GM12878 (cell line): ENCODE measurements around the gene MAGI2. TPM values are rescaled to one million over a fixed set of nuclear protein-coding genes. Genes with fewer than 3 reads are reported as not detected.

ENCODE experiments used
- ATAC-seq: fragments of 200-7000 bp; cut with Tn5 transposase; 3 replicates; pipeline ENCODE4 v1.9.1; 2020; ENCODE audit warnings: mild to moderate bottlenecking, moderate library complexity
- BruUV-seq: library from RNA; stranded (reverse); fragments of 400-500 nt; replicated peaks from 2 replicates; lab custom pipeline; 2021; lab: Mats Ljungman, UMichigan
- CTCF ChIA-PET: fragments of 300-600 bp; sonication (Branson Sonifier 250); formaldehyde crosslinking; extraction: SDS; loops from one replicate; lab custom pipeline; 2021; ENCODE audit warnings: inconsistent platforms; lab: Yijun Ruan, JAX
- POLR2A ChIA-PET: fragments of 350-600 bp; formaldehyde crosslinking; extraction: SDS; loops from one replicate; lab custom pipeline; 2021; ENCODE audit warnings: inconsistent platforms; lab: Charles Lee
- RAD21 ChIA-PET: fragments of 300-600 bp; sonication (Branson Sonifier 250); formaldehyde crosslinking; loops from one replicate; lab custom pipeline; 2023; ENCODE audit warnings: antibody characterized with exemption; ENCODE audit not compliant: unreplicated experiment; lab: Charles Lee
- SMC1A ChIA-PET: fragments of 300-600 bp; sonication (Branson Sonifier 250); formaldehyde crosslinking; loops from one replicate; lab custom pipeline; 2023; ENCODE audit not compliant: unreplicated experiment, uncharacterized antibody; lab: Charles Lee
- DNase-seq: peaks from one replicate; pipeline ENCODE4 v3.0.0-alpha.2; 2011; ENCODE audit warnings: low read depth, low spot score
- FAIRE-seq: peaks from 3 replicates; lab custom pipeline; 2011; peaks lifted over from hg19 to GRCh38; lab: Jason Lieb, UNC
- H2AFZ ChIP-seq: 2 replicates; pipeline ENCODE4 v1.6.0; 2011; ENCODE audit warnings: low read depth, low read length, control low read depth; ENCODE audit not compliant: control insufficient read depth
- H3K27ac ChIP-seq: 2 replicates; pipeline ENCODE4 v1.5.1; 2011; ENCODE audit warnings: control low read depth; ENCODE audit not compliant: control insufficient read depth, insufficient read depth
- H3K27me3 ChIP-seq, 2 experiments: replicated peaks in 1 of 2; 2 replicates each; pipeline versions ENCODE4 v1.6.0 to v1.6.1; 2011; ENCODE audit warnings: low read length in 1 of 2; ENCODE audit not compliant: control insufficient read depth in 2 of 2, insufficient read depth in 2 of 2
- H3K36me3 ChIP-seq, 2 experiments: 2 replicates each; pipeline ENCODE4 v1.5.1; 2011; ENCODE audit warnings: low read length in 1 of 2; ENCODE audit not compliant: control insufficient read depth in 2 of 2, insufficient read depth in 2 of 2
- H3K4me1 ChIP-seq: 2 replicates; pipeline ENCODE4 v1.6.1; 2011; ENCODE audit warnings: mild to moderate bottlenecking, low read length, moderate library complexity, mixed read lengths; ENCODE audit not compliant: control insufficient read depth, insufficient read depth
- H3K4me2 ChIP-seq: 2 replicates; pipeline ENCODE4 v1.6.0; 2011; ENCODE audit warnings: control low read depth; ENCODE audit not compliant: control insufficient read depth, insufficient read depth
- H3K4me3 ChIP-seq: fragments of 200-600 bp; sonication (generic); 2 replicates; pipeline ENCODE4 v1.5.1; 2016
- H3K79me2 ChIP-seq: 2 replicates; pipeline ENCODE4 v1.6.0; 2011; ENCODE audit warnings: low read length; ENCODE audit not compliant: control insufficient read depth, insufficient read depth
- H3K9ac ChIP-seq: 2 replicates; pipeline ENCODE4 v1.8.0; 2011; ENCODE audit warnings: low read length, control low read depth, mixed read lengths; ENCODE audit not compliant: control insufficient read depth, insufficient read depth
- H3K9me3 ChIP-seq: replicated peaks from 3 replicates; pipeline ENCODE4 v1.5.1; 2011; ENCODE audit warnings: mild to moderate bottlenecking, low read length; ENCODE audit not compliant: control insufficient read depth, insufficient read depth
- H4K20me1 ChIP-seq: 2 replicates; pipeline ENCODE4 v1.6.0; 2011; ENCODE audit not compliant: control insufficient read depth, insufficient read depth
- CBFB ChIP-seq: IDR thresholded peaks from 2 replicates; pipeline ENCODE4 v1.6.1; 2016; ENCODE audit warnings: antibody characterized with exemption, low read depth
- CBX3 ChIP-seq: fragments of 200-600 bp; sonication (generic); IDR thresholded peaks from 2 replicates; pipeline ENCODE4 v1.6.1; 2016; ENCODE audit warnings: low read depth, borderline replicate concordance
- CEBPB ChIP-seq, 2 experiments: fragments of 150-350 bp in 1 of 2; IDR thresholded peaks; 2 replicates each; pipeline ENCODE4 v1.6.1; 2012 to 2014; ENCODE audit warnings: low read depth in 2 of 2, low read length in 2 of 2, borderline replicate concordance in 1 of 2, inconsistent platforms in 1 of 2
- FOS ChIP-seq: IDR thresholded peaks from 3 replicates; pipeline ENCODE4 v1.6.1; 2011; ENCODE audit warnings: borderline replicate concordance; ENCODE audit not compliant: insufficient read length; ENCODE audit errors: extremely low read depth
- FOXK2 ChIP-seq: fragments of 450-650 bp; IDR thresholded peaks from 2 replicates; pipeline ENCODE4 v1.6.1; 2017; ENCODE audit warnings: mild to moderate bottlenecking, moderate library complexity
- FOXM1 ChIP-seq: IDR thresholded peaks from 2 replicates; pipeline ENCODE4 v1.6.1; 2012; ENCODE audit warnings: low read depth, mild to moderate bottlenecking, inconsistent platforms, low read length, moderate library complexity
- GATAD2B ChIP-seq: fragments of 450-650 bp; conservative IDR thresholded peaks from 2 replicates; pipeline ENCODE4 v1.6.1; 2017; ENCODE audit warnings: low read depth, mild to moderate bottlenecking, moderate library complexity
- LARP7 ChIP-seq: fragments of 450-650 bp; IDR thresholded peaks from 2 replicates; pipeline ENCODE4 v1.6.1; 2017; ENCODE audit warnings: mild to moderate bottlenecking
- MEF2A ChIP-seq: IDR thresholded peaks from 2 replicates; pipeline ENCODE4 v1.6.1; 2011; ENCODE audit warnings: low read depth, mild to moderate bottlenecking, low read length, moderate library complexity; ENCODE audit not compliant: insufficient read depth
- MEF2B ChIP-seq: fragments of 450-650 bp; IDR thresholded peaks from 2 replicates; pipeline ENCODE4 v1.6.1; 2018; ENCODE audit warnings: mild to moderate bottlenecking, moderate library complexity; ENCODE audit not compliant: partially characterized antibody, poor library complexity, severe bottlenecking
- MXI1 ChIP-seq: fragments of 150-350 bp; IDR thresholded peaks from 2 replicates; pipeline ENCODE4 v1.6.1; 2011; ENCODE audit warnings: low read depth, mild to moderate bottlenecking, inconsistent platforms, low read length, improper control_type of control experiment
- POLR2AphosphoS5 ChIP-seq: IDR thresholded peaks from 2 replicates; pipeline ENCODE4 v1.6.1; 2011; ENCODE audit warnings: mild to moderate bottlenecking, low read length, inconsistent platforms
- WGBS: methylation state at CpG from one replicate; pipeline ENCODE4 v1.1.6; 2016; ENCODE audit warnings: low lambda C conversion rate; ENCODE audit not compliant: insufficient replicate concordance, insufficient coverage; ENCODE audit errors: missing lambda C conversion rate; 5-methylcytosine and 5-hydroxymethylcytosine counted together
- in situ Hi-C: fragments of 300-500 bp; cut with MboI; formaldehyde crosslinking; loops from 9 replicates; pipeline ENCODE4 v1.14.3; 2018; ENCODE audit warnings: mixed read lengths
- intact Hi-C: fragments of 100-400 bp; cut with micrococcal nuclease; formaldehyde crosslinking; loops from one replicate; pipeline ENCODE4 v1.14.2; 2022; ENCODE audit not compliant: unreplicated experiment
- polyA plus RNA-seq, 11 experiments: library from polyadenylated mRNA; depleted of rRNA in 4 of 11; unstranded in 6 of 11; stranded (reverse) in 5 of 11; fragments of >200 nt; fragmentation: Nextera tagmentation in 4 of 11; fragmentation: Illumina TruSeq in 1 of 11; extraction: Ambion mirVana in 4 of 11; extraction: Trizol in 1 of 11; gene quantifications; 1 replicate in 1 of 11; 2 replicates in 10 of 11; pipeline versions ENCODE4 v1.2.1 to v1.2.3, GENCODE V29; 2011 to 2016; ENCODE audit warnings: inconsistent platforms in 2 of 11, missing spikeins in 2 of 11, low read depth in 1 of 11
- total RNA-seq, 4 experiments: library from RNA; depleted of rRNA in 3 of 4; stranded (reverse); fragments of >200 nt in 3 of 4; fragmentation: Illumina TruSeq in 1 of 4; extraction: Trizol in 1 of 4; gene quantifications; 2 replicates each; pipeline versions ENCODE4 v1.2.1 to v1.2.3, GENCODE V29; 2013 to 2021
- TF ChIP-seq, protein P1 (sequence below): IDR thresholded peaks from 2 replicates; pipeline ENCODE4 v1.6.1; 2012; ENCODE audit warnings: low read depth, low read length, improper control_type of control experiment
- TF ChIP-seq, protein P2 (sequence below): fragments of 450-650 bp; IDR thresholded peaks from 2 replicates; pipeline ENCODE4 v1.6.1; 2017; ENCODE audit warnings: mild to moderate bottlenecking, moderate library complexity

MAGI2 gene
- total and polyA plus RNA-seq, 10 of the 15 experiments (the other 5 are each of a cell fraction or from before 2014, with no cell fraction given), result 0.01 to 0.31 (median 0.05) TPM; not detected in 2

DNA sequence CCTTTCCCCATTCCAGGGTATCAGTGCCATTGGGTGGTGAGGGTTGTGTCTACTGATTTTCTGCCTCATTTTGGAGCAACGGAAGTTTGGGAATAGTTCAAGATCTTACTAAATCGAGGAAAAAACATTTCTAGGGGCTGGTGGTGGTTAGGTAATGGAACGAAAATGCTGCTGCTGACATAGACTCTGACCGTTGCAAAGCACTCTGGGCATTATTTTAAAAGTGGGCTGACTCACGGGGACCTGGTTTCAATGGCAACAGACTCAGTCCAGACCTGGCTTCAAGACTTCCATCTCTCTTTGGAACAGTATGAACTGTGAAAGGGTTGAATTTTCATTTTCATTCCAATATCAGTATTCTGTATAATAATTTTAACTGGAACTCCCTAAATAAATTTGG lies 1370.9 kb downstream of the MAGI2 start:
- Histone ChIP-seq H3K4me1 (no peaks in the 10 kb centered on the region), H3K27me3 (peaks cover 1 to 4% of the 10 kb centered on the region in 2 experiments; a peak in 3 of 4 replicates), H2AFZ (no peak overlapping the region), H3K36me3 (no peaks in the 10 kb centered on the region), H3K4me3 (no peak overlapping the region), H3K9ac (no peak overlapping the region), H3K79me2 (no peaks in the 10 kb centered on the region), H4K20me1 (no peaks in the 10 kb centered on the region), H3K9me3 (no peaks in the 10 kb centered on the region), H3K4me2 (no peak overlapping the region), H3K27ac (no peak overlapping the region)
- DNase-seq (no peak), ATAC-seq (no peak), FAIRE-seq (no peak)
- intact Hi-C loops, result no loop called here
- RAD21 ChIA-PET, result no interaction called here
- BruUV-seq, result no TSS peak
- POLR2A ChIA-PET, result no interaction called here
- CTCF ChIA-PET, result interaction anchor here (0.6 kb wide), 1 partner anchor 73 kb away, joined by 4 read pairs; no protein-coding TSS in a partner anchor
- in situ Hi-C loops, result no loop called here
- SMC1A ChIA-PET, result no interaction called here
- TF ChIP-seq MEF2A (no peak), FOXK2 (no peak), GATAD2B (no peak), POLR2AphosphoS5 (no peak)
- 0% methylated on average over 5 of the region's 5 CpGs for WGBS

DNA sequence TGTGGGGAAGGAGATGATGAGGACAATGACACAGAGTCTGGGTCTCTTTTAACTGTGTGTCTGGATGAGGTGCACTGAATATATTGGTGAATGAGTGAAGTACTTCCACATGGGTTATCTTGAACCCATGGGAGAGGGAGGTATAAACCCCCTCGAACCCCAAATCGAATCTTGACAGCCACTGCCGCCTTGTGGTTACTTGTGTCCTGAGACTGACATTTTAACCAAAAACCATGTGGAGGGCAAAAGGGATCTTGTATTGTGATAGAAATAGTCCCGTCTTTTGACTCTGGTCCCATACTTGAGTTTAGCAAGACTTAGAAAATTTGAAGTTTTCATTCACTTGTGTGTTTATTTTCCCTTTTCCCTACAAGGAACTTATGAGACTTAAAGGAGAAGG lies 1371.6 kb downstream of the MAGI2 start:
- ChIA-PET CTCF (no interaction called here), POLR2A (no interaction called here), SMC1A (no interaction called here), RAD21 (no interaction called here)
- no TSS peak for BruUV-seq
- Histone ChIP-seq H3K4me3 (no peak overlapping the region), H3K79me2 (no peaks in the 10 kb centered on the region), H3K27ac (no peak overlapping the region), H3K4me1 (no peaks in the 10 kb centered on the region), H3K36me3 (no peaks in the 10 kb centered on the region), H3K4me2 (no peak overlapping the region), H3K9ac (no peak overlapping the region), H3K27me3 (peaks cover 1 to 4% of the 10 kb centered on the region in 2 experiments; a peak in 3 of 4 replicates), H4K20me1 (no peaks in the 10 kb centered on the region), H2AFZ (no peak overlapping the region), H3K9me3 (no peaks in the 10 kb centered on the region)
- FAIRE-seq (no peak), ATAC-seq (no peak), DNase-seq (no peak)
- in situ Hi-C loops, result no loop called here
- intact Hi-C loops, result no loop called here
- WGBS, result 20% methylated on average over 4 of the region's 4 CpGs
- TF ChIP-seq LARP7, result no peak
- TF ChIP-seq FOS, result no peak
- TF ChIP-seq CEBPB (IDR thresholded peaks at IDR 0.05; ENCODE audit: borderline replicate concordance in 1 of 2, low read depth in 2 of 2, low read length in 2 of 2), result no peak
- no peak for TF ChIP-seq CBFB
- no peak for TF ChIP-seq FOXK2
- TF ChIP-seq, protein P1, sequence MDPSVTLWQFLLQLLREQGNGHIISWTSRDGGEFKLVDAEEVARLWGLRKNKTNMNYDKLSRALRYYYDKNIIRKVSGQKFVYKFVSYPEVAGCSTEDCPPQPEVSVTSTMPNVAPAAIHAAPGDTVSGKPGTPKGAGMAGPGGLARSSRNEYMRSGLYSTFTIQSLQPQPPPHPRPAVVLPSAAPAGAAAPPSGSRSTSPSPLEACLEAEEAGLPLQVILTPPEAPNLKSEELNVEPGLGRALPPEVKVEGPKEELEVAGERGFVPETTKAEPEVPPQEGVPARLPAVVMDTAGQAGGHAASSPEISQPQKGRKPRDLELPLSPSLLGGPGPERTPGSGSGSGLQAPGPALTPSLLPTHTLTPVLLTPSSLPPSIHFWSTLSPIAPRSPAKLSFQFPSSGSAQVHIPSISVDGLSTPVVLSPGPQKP, result no peak
- TF ChIP-seq, protein P2, sequence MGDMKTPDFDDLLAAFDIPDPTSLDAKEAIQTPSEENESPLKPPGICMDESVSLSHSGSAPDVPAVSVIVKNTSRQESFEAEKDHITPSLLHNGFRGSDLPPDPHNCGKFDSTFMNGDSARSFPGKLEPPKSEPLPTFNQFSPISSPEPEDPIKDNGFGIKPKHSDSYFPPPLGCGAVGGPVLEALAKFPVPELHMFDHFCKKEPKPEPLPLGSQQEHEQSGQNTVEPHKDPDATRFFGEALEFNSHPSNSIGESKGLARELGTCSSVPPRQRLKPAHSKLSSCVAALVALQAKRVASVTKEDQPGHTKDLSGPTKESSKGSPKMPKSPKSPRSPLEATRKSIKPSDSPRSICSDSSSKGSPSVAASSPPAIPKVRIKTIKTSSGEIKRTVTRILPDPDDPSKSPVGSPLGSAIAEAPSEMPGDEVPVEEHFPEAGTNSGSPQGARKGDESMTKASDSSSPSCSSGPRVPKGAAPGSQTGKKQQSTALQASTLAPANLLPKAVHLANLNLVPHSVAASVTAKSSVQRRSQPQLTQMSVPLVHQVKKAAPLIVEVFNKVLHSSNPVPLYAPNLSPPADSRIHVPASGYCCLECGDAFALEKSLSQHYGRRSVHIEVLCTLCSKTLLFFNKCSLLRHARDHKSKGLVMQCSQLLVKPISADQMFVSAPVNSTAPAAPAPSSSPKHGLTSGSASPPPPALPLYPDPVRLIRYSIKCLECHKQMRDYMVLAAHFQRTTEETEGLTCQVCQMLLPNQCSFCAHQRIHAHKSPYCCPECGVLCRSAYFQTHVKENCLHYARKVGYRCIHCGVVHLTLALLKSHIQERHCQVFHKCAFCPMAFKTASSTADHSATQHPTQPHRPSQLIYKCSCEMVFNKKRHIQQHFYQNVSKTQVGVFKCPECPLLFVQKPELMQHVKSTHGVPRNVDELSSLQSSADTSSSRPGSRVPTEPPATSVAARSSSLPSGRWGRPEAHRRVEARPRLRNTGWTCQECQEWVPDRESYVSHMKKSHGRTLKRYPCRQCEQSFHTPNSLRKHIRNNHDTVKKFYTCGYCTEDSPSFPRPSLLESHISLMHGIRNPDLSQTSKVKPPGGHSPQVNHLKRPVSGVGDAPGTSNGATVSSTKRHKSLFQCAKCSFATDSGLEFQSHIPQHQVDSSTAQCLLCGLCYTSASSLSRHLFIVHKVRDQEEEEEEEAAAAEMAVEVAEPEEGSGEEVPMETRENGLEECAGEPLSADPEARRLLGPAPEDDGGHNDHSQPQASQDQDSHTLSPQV, result no peak
- TF ChIP-seq MXI1, result no peak
- no peak for TF ChIP-seq CBX3
- no peak for TF ChIP-seq FOXM1
- TF ChIP-seq MEF2B, result no peak
